HG03432 (cell line): ENCODE results near the gene SLC35G2.
"Not testable (repeated sequence)": the region's sequence is repeated elsewhere in the genome, so short reads cannot be mapped to it uniquely, and the experiment has no call there.

Experiments used
- ATAC-seq: cut with Tn5 transposase; IDR thresholded peaks from one replicate; pipeline ENCODE4 v1.9.1; 2021; ENCODE audit warnings: mild to moderate bottlenecking, moderate library complexity; ENCODE audit not compliant: unreplicated experiment

SLC35G2 gene

GRCh38 chr3:136835089-136835812, 16.3 kb downstream of the SLC35G2 start:
- no peak for ATAC-seq

- ATAC-seq, result no peak
Observed at GRCh38 chr3:136835813-136836510, 17.0 kb downstream of the SLC35G2 start.

- no peak for ATAC-seq
Observed at GRCh38 chr3:136836511-136837156, 17.7 kb downstream of the SLC35G2 start.

GRCh38 chr3:136838641-136839555, 20.0 kb downstream of the SLC35G2 start:
- ATAC-seq, result no peak

GRCh38 chr3:136839556-136839931, 20.6 kb downstream of the SLC35G2 start:
- ATAC-seq, result no peak

GRCh38 chr3:136840252-136840651, 21.3 kb downstream of the SLC35G2 start:
- ATAC-seq, result no peak

GRCh38 chr3:136842294-136842693, 23.4 kb downstream of the SLC35G2 start:
- no peak for ATAC-seq

GRCh38 chr3:136844724-136845123, 25.8 kb downstream of the SLC35G2 start:
- no peak for ATAC-seq

GRCh38 chr3:136852180-136852579, 33.3 kb downstream of the SLC35G2 start:
- no peak for ATAC-seq

GRCh38 chr3:136856665-136857064, 37.7 kb downstream of the SLC35G2 start:
- no peak for ATAC-seq

GRCh38 chr3:136858381-136858780, 39.5 kb downstream of the SLC35G2 start:
- ATAC-seq, result no peak

GRCh38 chr3:136860541-136860940, 41.6 kb downstream of the SLC35G2 start:
- no peak for ATAC-seq

GRCh38 chr3:136861890-136862616, 43.1 kb downstream of the SLC35G2 start, which contains the start of gene NCK1:
TSS of gene NCK1 (plus strand) at chr3:136862208. CDS start at chr3:136928002, 65,794 bp downstream.
- peak; percentile 98 for ATAC-seq

GRCh38 chr3:136862617-136863322, 43.8 kb downstream of the SLC35G2 start:
- ATAC-seq, result peak; percentile 23

- no peak for ATAC-seq
Observed at GRCh38 chr3:136869282-136869681, 50.4 kb downstream of the SLC35G2 start.

GRCh38 chr3:136872258-136872657, 53.3 kb downstream of the SLC35G2 start:
- ATAC-seq, result not testable (repeated sequence)

- not testable (repeated sequence) for ATAC-seq
Observed at GRCh38 chr3:136879510-136879909, 60.6 kb downstream of the SLC35G2 start.

GRCh38 chr3:136882571-136882970, 63.6 kb downstream of the SLC35G2 start:
- ATAC-seq, result no peak

GRCh38 chr3:136883967-136884720, 65.2 kb downstream of the SLC35G2 start:
- no peak for ATAC-seq
